GM18508 (cell line): Measurements from ENCODE around the gene RIPOR3.

Experiments used
- ATAC-seq: cut with Tn5 transposase; IDR thresholded peaks from one replicate; pipeline ENCODE4 v1.9.1; 2021; ENCODE audit warnings: moderate number of reproducible peaks; ENCODE audit not compliant: insufficient read depth, unreplicated experiment

Gene RIPOR3, protein sequence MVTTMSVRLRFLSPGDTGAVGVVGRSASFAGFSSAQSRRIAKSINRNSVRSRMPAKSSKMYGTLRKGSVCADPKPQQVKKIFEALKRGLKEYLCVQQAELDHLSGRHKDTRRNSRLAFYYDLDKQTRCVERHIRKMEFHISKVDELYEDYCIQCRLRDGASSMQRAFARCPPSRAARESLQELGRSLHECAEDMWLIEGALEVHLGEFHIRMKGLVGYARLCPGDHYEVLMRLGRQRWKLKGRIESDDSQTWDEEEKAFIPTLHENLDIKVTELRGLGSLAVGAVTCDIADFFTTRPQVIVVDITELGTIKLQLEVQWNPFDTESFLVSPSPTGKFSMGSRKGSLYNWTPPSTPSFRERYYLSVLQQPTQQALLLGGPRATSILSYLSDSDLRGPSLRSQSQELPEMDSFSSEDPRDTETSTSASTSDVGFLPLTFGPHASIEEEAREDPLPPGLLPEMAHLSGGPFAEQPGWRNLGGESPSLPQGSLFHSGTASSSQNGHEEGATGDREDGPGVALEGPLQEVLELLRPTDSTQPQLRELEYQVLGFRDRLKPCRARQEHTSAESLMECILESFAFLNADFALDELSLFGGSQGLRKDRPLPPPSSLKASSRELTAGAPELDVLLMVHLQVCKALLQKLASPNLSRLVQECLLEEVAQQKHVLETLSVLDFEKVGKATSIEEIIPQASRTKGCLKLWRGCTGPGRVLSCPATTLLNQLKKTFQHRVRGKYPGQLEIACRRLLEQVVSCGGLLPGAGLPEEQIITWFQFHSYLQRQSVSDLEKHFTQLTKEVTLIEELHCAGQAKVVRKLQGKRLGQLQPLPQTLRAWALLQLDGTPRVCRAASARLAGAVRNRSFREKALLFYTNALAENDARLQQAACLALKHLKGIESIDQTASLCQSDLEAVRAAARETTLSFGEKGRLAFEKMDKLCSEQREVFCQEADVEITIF

DNA sequence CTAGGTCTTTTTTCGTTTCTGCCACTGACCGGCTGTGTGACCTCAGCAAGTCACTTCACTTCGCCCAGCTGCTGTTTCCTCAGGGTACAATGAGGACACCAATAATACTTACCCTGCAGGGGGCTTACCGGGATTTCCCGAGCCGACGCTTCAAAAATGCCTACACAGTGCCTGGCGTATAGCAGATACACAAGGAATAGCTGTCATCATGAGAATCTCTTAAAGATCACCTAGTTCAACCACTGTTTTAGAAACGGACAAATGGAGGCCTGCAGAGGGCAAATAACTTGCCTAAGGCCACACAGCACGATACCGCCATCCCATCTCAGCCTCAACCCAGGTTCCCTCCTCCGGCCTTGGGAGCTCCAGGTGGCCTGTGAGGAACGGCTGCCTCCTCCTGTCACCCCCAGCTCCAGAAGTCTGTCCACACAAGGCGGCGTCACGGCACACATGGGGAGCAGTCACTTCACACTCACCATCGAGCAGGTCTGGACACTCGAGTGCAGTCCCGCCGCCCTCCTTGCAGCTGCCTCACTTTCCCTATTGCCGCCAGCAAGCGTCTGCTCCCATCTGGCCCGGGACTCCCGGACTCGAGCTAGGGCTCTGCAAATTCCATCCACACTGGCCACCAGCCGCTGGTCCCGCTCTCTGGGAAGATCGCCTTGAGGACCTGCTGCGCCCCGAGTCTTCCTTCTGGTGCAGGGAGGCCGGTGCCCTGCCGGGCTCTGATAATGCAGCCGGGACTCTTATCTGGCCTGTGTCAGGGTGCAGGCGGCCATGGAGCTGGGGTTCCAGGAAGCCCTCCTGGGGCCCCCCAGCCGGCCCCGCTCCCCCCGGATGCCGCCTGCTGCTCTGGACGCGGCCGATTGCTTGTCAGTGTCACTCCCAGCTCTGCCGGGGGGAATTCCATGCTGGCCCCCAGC, at the start of gene RIPOR3:
Gene RIPOR3 (minus strand): TSS at position 893 of the 923 bp plus-strand sequence. CDS start 414 bp downstream, at position 479.
- ATAC-seq, result no peak

DNA sequence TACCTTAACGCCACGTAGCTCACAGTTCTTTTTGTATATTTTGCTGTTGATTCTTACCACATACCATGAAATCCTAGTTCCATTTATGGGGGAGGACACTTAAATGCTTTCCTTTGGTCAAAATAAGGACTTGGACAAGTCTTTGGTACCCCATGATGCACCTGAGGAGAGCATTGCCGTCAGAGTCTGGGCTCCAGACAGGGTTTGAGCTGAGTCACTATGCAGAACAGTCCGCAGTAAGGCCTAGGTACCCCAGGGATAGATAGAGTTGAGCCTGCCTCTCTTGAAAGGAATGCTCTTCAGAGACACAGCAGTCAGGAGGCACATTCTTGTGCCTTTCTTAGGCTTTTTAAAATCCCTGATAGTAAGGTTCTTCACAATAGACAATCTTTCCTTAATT, 46.0 kb upstream of the RIPOR3 start:
- ATAC-seq, result no peak

DNA sequence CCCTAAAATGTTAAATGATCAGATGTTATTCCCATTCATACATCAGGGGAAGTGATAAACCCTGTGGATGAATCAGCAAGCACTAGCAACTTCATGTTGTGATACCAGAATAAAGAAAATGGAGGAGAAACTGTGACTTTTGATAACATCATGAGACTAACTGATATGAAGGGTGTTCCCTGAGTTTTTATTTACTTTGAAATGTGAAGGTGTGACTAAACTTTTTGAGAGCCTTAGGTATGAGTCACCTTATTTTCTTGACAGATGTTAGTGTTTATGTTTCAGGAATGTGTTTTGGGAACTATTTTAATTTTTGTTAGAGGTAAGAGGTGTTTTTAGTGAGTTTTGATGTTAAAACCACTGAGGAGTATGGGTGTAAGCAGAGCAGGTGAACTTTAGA, 44.5 kb upstream of the RIPOR3 start:
- ATAC-seq, result no peak

DNA sequence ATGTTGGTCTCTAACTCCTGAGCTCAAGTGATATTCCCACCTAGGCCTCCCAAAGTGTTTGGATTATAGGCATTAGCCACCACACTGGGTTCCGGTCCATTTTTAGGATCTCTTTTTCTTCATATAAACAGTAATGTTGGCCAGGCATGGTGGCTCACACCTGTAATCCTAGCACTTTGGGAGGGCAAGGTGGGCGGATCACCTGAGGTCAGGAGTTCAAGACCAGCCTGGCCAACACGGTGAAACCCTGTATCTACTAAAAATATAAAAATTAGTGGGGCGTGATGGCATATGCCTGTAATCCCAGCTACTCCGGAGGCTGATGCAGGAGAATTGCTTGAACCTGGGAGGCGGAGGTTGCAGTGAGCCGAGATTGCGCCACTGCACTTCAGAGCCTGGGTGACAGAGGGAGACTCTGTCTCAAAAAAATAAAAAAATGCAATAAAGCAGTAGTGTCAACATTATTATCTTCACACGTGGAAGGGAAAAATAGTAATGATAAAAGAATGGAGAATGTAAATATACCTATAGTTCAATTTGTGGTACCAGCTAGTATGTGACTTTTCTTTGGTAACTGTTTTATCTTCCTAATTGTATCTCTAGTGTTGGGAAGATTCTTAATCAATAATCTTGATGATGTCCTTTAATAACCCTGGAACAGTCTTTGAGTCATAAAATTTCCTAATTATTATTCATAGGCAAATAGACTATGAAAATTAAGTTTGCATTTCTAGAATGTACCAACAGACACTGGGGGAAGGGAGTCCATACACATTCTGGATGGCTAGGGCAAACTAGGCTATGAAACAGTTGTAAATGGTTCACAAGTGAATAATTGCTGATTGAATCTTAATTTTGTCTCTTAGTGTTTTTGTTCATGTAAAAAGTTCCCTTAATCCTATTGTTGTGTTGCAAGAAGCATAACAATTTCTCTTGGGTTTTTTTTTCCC, 43.7 kb upstream of the RIPOR3 start:
- ATAC-seq, result no peak

DNA sequence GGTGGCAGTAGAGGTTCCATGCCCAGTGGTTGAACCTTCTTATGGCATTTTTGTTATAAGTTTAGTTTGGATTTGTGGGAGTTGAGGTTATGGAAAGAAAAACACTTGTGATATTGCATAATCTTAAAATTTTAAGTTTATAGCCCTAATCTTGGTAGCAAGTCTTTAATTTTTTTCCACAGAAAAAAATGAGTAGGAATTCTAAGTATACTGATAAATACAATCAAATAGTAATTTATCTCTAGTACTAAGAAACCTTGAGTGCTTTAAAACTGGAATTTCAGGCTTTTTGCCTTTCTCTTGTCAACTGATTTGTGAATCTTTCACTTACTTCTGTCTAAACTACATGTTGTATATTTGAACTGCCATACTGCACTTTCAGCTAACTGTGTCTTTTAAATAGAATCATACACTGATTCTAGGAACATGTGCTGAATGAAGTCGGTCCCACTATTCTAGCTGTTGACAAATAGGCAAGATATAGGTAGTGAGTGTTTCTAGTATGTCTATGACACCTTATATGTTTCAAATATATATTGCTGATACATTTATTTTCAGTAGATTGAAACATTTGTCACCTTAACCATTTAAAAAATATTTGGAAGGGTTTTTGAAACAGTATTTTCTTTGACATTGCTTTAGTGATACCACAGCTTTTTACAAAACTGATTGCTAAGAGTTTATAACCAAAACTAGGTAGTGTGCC, 42.5 kb upstream of the RIPOR3 start:
- no peak for ATAC-seq

DNA sequence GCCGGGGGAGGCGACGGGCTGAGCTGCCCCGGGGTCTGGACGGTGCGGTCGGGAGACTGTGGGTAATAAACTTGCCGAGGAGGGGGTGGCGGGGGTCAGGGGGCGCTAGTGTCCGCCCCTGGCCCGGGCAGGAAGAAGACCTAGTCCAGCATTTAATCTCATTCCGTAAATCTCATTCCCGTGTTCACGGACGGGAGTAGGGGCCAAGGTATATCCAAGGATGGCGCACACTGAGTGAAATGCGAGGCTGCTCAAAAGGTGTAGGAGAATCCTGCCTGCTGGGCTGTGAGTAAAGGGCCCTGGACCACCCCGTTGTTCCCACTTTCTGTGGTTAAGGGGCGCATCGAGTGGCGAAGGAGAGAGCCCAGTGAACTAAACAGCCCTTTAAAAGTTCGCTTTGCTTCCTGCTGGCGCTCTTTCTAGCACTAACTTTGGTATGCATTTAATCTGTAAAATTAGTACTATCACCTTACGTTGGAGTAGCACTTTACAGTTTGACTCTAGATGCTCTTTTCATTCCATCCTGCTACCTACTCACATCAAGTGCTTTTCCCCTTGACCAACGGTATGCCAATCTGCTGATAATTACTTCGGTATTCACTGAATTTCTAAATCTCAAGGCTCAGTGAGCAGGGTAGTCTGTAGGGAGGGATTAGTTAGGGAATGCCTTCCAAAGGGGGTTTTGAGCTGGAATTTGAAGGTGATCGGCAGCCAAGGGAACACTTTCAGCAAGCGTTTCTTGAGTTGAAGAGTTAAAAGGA, 40.8 kb upstream of the RIPOR3 start:
- ATAC-seq, result no peak

DNA sequence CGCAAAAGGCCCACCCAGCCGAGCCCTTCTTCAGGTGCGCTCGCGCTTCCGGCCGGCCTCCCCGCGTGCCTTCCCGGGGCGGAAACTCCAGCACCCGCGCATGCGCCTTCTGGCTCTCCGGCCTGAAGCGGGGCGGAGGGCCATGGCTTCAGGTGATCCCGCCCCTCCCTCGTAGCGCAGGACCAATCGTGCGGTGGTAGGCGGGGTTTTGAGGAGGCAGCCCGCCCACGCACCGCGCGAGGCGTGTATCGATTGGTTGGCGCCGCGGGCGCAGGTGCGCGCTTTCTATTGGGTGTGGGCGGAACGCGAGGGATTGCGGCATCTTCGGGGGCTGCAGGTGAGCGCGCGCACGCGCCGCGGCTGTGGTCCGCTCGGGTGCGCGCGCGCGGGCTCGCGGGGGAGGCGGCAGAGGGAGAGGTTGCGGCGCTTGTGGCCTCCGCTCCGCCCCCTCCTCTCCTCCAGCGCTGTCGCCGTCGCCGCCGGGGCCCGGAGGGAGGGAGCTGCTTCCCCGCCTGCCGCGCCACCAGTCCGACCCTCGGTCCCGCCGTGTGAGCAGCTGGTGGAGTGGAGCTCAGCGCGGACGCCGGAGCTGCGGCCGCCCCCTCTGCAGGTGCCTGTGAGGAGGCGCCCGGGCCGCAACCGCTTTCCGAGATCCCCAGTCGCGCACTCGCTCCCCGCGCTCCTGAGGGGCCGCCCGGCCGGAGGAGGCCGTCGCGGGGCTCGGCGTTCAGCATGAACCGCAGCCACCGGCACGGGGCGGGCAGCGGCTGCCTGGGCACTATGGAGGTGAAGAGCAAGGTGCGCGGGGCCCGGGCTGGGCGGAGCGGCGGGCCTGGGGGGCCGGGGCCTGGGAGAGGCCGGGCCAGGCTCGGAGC, 40.0 kb upstream of the RIPOR3 start, which contains the start of gene PARD6B:
Gene PARD6B (plus strand): TSS at position 526 of the 875 bp plus-strand sequence. CDS start 207 bp downstream, at position 733.
- peak; percentile 60 for ATAC-seq

DNA sequence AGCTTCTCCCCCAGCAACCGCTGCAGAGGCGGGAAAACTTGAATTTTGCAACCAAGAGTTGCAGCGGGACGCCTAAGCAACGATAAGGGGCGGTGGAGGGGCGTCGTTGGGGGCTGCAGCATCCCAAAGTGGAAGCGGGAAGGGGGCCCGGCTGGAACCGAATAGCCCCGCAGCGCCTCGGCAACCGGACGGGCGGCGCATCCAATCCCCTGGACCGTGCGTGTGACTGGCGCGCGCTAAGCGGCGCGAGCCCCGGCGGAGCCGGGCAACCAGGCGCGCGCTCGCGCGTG, 39.4 kb upstream of the RIPOR3 start:
- ATAC-seq, result no peak

DNA sequence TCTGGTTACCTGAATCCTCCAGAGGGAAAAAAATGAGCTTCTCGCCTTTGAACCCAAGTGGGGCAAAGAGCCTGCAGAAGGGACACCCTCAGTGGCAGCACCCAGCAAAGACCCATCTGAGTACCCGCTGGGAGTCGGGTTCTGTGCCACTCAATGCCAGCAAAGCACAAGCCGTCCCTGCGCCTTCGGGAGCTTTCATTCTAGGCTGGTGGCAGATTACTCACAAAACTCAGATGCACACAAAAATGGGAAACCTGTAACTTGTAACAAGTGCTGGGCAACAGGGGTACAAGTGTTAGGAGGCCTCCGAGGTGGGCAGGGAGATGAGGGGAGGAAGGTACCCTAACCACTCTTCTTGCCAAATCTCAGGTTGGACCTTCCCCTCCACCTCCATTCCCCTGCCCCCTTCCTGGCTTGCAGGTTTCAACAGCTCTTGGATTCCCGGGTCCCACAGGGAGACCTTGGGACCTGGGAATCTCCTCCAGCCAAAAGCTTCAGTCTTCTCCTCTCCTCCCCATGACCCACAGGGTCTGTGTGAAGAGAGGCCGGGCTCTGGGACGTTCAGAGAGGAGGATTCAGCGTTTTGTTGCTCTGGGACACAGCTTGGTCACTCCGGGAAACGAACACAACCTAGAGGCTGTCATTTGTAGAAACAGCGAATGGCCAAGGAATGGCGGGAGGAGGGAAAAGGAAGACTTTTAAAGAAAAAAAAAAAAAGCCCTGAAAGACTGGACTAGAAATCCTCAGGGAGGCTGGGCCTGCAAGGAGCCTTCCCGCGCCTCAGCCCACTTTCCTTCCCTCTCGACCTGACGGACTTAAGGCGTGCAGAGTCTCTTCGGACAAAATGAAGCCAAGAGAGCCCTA, 38.8 kb upstream of the RIPOR3 start:
- ATAC-seq, result no peak

DNA sequence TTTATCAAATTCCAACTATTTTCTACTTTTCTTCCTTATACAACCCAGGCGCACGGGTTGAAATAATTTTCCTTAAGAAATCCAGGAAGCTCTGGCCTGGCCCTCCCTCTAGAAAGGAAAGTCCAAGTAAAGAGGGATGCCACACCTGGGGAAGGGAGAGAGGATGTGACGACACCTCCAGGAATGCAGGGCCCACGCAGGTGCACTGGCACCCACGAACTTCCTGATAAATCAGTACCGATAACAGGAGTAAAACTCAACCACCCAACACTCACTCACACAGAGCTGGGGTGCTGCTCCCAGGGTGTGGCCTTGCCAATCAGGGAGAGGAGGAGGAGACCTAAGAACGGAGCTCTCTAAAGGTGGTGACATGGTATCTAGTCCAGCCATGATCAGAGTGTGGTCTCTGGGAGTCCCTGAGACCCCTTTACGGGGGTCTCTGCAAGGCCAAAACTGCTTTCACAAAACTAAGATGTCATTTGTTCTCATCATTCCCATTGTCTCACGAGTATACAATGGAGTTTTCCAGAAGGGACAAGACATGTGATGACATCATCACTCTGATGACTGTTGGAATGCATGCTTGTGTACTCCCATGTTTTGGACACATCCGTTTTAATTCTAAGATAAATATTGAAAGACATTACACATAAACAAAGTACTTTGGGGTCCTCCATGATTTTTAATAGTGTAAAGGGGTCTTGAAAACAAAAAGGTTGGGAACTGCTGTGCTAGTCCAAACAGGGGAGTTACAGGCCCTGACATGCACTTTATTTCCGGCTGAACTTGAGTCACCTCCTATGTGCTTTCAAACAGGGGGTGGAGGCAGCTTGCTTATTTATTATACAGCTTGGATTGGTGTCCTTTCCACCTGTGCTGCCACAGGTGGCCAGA, 37.9 kb upstream of the RIPOR3 start:
- ATAC-seq, result no peak

DNA sequence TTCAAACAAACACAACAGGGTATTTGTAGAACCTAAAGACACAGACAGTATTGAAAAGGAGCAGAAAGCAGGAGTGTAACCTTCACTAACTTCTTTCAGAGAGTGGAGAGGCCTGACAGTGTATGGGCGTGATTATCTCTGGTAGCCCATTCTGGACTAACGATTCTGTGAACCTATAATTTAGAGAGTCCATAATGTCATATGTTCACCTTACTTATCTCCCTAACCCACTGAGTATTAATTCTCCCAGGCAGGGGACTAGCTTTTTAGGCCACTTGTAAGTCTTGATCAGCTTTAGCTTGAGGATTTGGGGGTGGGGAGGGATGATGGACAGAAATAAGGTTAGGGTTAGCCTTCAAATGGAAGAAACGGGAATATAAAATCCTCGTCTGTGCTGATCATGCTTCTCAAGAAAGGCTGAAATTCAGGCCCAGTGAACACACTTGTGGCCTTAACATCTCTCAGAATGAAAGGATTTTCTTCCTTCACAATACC, 37.2 kb upstream of the RIPOR3 start:
- ATAC-seq, result no peak

DNA sequence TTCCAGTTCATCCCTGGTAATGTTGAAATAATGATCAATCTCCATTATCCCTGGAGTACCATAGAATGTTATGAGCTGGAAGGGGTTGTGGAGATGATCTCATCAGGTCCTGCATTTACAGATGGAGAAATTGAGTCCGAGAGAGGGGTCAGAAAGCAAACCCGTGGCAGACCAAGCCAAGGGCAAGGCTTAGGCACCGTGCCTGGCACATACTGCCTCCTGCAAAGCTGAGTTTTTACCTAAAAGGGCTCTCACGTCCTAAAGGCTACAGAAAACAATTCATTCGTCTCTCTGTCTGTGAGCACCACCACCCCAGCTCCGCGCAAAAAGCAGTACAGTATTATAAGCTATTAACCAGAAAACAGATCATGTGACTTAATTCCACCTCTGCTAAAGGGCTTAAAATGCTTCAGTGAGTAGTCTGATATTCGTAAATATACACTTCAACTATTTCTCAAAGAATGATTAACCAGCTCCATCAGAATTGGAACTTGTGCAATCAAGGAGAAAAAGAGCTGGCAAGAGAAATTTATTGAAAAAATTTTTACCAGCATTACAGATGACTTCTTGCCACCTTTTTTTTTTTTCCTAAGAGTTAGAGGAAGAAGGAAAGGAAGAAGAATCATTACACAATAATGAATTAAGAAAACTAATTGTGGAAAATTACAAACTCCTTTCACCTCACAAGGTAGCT, 36.6 kb upstream of the RIPOR3 start:
- no peak for ATAC-seq

DNA sequence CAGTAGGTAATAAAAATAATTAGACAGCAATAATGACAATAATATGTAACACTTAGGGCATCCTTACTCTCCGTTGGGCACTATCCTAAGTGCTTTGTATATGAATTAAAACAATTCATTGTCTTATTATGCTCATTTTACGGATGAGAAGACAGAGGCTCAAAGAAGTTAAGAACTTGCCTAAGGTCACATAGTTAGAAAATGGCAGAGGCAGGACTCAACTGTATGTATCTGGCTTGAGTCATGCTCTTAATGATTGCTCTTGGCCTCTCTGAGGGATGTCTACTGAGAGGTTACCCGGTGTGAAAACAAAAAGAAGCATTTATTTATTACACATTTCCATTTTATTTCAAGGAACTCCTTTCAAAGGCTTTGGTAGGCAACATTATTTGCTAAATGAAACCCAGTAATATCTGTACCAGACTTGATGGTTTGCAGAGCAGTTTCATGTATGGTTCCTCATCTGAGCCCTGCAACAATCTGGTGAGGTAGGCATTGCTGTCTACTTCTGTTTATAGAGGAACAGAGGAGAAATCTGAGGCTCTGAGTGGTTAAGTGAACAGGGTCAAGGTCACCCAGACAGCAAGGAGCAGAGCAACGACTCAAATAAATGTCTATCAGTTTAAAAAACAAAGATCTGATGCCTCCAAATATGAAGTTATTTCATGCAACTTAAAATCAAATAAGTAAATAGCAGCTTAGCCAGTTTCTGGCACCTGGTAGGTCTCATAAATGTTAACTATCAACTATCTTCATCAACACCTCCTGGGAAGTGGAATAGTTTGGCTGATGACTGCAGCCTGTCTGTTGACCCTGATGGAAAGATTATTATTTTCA, 35.8 kb upstream of the RIPOR3 start:
- no peak for ATAC-seq

DNA sequence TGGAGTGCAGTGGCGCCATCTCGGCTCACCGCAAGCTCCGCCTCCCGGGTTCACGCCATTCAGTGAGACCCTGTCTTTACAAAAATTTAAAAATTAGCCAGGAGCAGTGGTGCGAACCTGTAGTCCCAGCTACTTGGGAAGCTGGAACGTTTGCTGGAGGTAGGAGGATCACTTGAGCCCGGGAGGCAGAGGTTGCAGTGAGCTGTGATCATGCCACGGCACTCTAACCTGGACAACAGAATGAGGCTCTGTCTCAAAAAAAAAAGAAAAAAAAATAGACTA, 34.3 kb upstream of the RIPOR3 start:
- ATAC-seq, result no peak
